ENCODE data around the gene NCOA5. TPM values are rescaled to one million over a fixed set of nuclear protein-coding genes. Genes with fewer than 3 reads are reported as not detected.

NCOA5 gene
- total and polyA plus RNA-seq, 8 donors: 8.4 to 19.6 (median 12.0) TPM

GRCh38 chr20:46054606-46055005 is 35.2 kb downstream of the NCOA5 start:
- H3K4me1 ChIP-seq: no peaks in the 10 kb centered on the region
- TF ChIP-seq CTCF (IDR thresholded peaks at IDR 0.05): no peak
- WGBS, 2 donors: 36 to 48% methylated on average over 6 of the region's 6 CpGs
- no peak for DNase-seq
- no peaks in the 10 kb centered on the region for H3K36me3 ChIP-seq
- H3K27ac ChIP-seq: no peak overlapping the region
- H3K9me3 ChIP-seq: no peaks in the 10 kb centered on the region
- intact Hi-C loops (cut with DNase I): no loop called here
- ATAC-seq: no peak
- no peaks in the 10 kb centered on the region for H3K27me3 ChIP-seq
- no peak for FAIRE-seq
- H3K4me3 ChIP-seq: no peak overlapping the region

DNA sequence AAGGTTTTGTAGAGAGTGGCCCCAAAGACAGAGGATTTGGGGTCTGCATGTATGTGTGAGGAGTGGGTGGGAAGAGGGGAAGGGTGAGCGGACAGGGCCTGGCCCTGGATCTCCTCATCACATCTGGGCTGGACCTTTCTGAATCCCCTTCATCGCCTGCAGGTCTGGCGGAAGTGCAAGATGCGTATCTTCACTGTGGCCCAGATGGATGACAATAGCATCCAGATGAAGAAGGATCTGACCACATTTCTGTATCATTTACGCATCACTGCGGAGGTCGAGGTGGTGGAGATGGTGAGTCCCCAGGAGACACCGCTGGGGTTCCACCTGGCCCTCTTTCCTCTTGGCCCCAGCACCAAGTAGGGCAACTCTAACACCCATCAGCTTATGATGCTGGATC is 36.3 kb downstream of the NCOA5 start:
- intact Hi-C loops (cut with DNase I): no loop called here
- H3K4me3 ChIP-seq: no peak overlapping the region
- ATAC-seq: no peak
- no peaks in the 10 kb centered on the region for H3K36me3 ChIP-seq
- no peaks in the 10 kb centered on the region for H3K27me3 ChIP-seq
- no peak for DNase-seq
- TF ChIP-seq CTCF (IDR thresholded peaks at IDR 0.05): no peak
- 79 to 88% methylated on average over 8 of the region's 8 CpGs for WGBS, 2 donors
- no peak overlapping the region for H3K27ac ChIP-seq
- H3K9me3 ChIP-seq: no peaks in the 10 kb centered on the region
- FAIRE-seq: no peak
- H3K4me1 ChIP-seq: no peaks in the 10 kb centered on the region

GRCh38 chr20:46051556-46052308 is 38.0 kb downstream of the NCOA5 start:
- FAIRE-seq (no peak), DNase-seq (no peak), ATAC-seq (peak in 1 of 4 donors; percentile 36)
- WGBS, 2 donors: 49 to 56% methylated on average over 19 of the region's 19 CpGs
- no peaks in the 10 kb centered on the region for H3K9me3 ChIP-seq
- H3K4me3 ChIP-seq: no peak overlapping the region
- H3K27ac ChIP-seq: no peak overlapping the region
- TF ChIP-seq CTCF (IDR thresholded peaks at IDR 0.05): no peak
- no peaks in the 10 kb centered on the region for H3K36me3 ChIP-seq
- no peaks in the 10 kb centered on the region for H3K4me1 ChIP-seq
- intact Hi-C loops (cut with DNase I): no loop called here
- H3K27me3 ChIP-seq: no peaks in the 10 kb centered on the region

- Histone ChIP-seq H3K27ac (no peak overlapping the region), H3K36me3 (no peaks in the 10 kb centered on the region), H3K9me3 (no peaks in the 10 kb centered on the region), H3K4me3 (no peak overlapping the region), H3K27me3 (no peaks in the 10 kb centered on the region), H3K4me1 (no peaks in the 10 kb centered on the region)
- no peak for DNase-seq
- intact Hi-C loops (cut with DNase I): no loop called here
- ATAC-seq: no peak
- no peak for TF ChIP-seq CTCF (IDR thresholded peaks at IDR 0.05)
- FAIRE-seq: no peak
Measured at GRCh38 chr20:46050885-46051284, 38.9 kb downstream of the NCOA5 start.

DNA sequence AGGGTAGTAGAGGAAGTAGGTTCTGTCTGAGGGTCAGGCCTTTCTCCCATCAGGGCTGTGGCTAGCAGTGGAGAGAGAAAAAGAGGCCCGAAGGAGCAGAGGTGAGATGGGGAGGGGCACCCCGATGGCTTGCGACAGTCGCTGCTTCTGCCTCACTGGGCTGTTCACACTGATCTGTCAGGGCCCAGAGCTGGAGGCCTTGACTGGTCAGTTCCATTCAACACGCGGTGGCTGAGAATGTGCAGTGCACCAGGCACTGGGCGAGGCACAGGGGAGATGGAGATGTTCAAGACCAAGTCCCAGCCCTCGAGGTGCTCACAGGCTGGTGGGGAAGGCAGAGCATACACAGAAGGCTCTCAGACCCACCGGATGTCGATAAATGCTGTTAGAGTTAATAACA is 39.3 kb downstream of the NCOA5 start:
- ATAC-seq: no peak
- Histone ChIP-seq H3K36me3 (no peaks in the 10 kb centered on the region), H3K27me3 (no peaks in the 10 kb centered on the region), H3K4me1 (no peaks in the 10 kb centered on the region), H3K9me3 (no peaks in the 10 kb centered on the region), H3K27ac (no peak overlapping the region), H3K4me3 (no peak overlapping the region)
- no peak for TF ChIP-seq CTCF (IDR thresholded peaks at IDR 0.05)
- no peak for FAIRE-seq
- WGBS, 2 donors: 49 to 55% methylated on average over 10 of the region's 10 CpGs
- intact Hi-C loops (cut with DNase I): no loop called here
- DNase-seq: no peak

Measured in pancreas (tissue), 10 donors.